GM18519 (cell line): ENCODE measurements around the gene CEP55.
A peak's percentile ranks its signal among the peaks of the same experiment; 100 is the strongest.
"Not testable (repeated sequence)": the region's sequence is repeated elsewhere in the genome, so short reads cannot be mapped to it uniquely, and the experiment has no call there.

ENCODE experiments used
- ATAC-seq: cut with Tn5 transposase; IDR thresholded peaks from one replicate; pipeline ENCODE4 v1.9.1; 2021; ENCODE audit warnings: mild to moderate bottlenecking, moderate library complexity; ENCODE audit not compliant: unreplicated experiment, low FRiP score

The CEP55 gene

DNA sequence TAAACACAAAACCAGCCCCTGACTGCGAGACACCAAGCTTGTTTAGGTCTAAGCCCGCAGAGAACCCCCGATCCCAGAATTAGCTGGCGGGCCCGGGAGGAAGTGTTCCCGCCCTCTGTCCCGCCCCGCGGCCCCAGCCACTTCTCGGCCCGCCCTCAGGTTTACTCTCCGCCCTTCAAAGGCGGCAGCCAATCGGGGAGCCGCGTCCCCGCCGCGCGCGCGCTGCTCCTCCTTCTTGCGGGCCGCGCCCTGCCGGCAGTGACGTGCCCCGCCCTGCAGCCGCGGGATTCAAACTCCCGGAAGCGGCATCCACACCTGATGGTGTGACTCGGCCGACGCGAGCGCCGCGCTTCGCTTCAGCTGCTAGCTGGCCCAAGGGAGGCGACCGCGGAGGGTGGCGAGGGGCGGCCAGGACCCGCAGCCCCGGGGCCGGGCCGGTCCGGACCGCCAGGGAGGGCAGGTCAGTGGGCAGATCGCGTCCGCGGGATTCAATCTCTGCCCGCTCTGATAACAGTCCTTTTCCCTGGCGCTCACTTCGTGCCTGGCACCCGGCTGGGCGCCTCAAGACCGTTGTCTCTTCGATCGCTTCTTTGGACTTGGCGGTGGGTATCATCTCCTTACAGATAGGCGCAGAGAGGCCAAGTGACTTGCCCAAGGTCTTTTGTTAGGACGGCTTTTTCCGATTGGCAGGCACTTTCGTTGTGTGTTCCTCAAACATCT, at the start of gene CEP55:
CEP55 (plus strand) TSS at position 291 of the 720 bp plus-strand sequence. CDS start 3,440 bp downstream, outside the sequence.
- peak; percentile 96 for ATAC-seq

DNA sequence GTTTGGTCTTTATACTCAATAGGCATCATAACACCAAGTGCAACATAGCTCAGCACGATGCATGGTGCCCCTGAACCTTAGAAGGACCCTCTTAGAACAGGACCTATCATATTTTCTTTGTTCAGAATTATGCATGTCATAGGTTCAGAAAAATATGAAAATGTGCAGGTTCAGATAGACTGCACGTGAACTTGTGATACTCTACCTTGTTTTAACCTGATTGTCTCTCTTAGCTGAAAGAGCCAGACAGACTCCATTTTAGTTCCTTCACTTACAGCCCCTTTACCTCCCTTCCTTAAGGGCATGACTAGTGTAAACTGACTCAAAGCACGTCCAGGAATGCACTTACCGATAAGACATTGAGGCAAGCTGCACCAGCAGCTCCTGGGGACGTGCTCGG, 49.4 kb upstream of the CEP55 start:
- no peak for ATAC-seq

DNA sequence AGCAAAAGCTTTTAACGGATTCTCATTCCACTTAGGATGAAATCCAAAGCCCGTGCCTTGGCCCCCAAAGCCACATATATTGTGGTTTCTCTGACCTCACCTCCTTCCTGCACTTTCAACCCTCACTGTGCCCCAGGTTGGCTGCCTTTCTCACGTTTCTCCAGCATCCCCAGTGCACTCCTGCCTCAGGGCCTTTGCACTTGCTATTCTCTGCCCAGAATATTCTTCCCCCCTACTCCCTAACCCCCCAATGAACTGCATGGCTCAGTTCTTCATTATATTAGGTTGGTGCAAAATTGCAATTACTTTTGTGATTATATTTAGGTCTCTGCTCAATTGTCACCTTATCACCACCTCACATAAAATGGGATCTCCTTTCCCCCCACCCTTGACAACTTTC, 48.4 kb upstream of the CEP55 start:
- ATAC-seq = no peak

DNA sequence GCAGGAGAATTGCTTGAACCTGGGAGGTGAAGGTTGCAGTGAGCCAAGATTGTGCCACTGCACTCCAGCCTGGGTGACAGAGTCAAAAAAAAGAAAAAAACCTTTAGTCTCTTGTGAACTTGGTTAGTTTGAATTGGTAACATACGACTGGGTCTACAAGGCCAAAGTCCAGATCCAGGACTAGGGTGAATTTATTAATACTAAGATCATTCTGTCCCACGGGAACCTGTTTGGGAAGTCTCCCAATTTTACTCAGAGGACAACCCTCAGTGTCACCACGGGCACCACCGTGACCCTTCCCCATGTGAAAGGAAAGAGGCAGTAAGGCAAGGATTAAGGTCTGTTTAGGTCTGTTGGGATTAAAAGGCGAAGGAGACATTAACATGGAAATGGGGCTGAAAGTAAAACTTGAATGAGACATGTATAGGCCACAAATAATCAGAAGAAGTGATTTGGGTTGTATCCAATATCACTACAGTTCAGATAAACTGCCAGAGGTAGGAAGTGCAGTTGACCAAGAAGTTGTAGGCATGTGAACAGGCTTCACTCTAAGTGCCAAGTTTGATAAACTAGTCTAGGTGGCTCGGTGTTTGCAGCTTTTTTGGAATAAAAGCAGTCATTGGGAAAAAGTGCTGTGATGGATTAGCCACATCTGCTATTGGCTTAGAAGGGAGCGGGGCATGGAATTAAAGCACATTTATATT, 45.0 kb upstream of the CEP55 start:
- no peak for ATAC-seq

DNA sequence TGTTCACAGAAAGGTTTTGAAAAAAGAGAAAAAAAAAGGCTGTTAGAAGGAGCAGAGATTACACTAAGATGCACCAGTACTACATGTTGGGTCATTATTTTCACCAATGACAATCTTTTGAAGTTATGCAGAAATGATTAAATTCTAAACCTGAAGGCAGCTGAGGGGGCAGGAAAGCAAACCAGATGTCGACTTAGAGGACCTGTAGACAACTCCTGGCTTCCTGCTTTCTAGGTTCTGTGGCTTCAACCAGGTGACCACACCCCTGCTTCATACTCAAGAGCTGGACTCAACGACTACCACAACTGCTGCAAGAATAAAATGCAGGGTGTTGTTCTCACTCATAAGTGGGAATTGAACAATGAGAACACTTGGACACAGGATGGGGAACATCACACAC, 44.3 kb upstream of the CEP55 start:
- no peak for ATAC-seq

DNA sequence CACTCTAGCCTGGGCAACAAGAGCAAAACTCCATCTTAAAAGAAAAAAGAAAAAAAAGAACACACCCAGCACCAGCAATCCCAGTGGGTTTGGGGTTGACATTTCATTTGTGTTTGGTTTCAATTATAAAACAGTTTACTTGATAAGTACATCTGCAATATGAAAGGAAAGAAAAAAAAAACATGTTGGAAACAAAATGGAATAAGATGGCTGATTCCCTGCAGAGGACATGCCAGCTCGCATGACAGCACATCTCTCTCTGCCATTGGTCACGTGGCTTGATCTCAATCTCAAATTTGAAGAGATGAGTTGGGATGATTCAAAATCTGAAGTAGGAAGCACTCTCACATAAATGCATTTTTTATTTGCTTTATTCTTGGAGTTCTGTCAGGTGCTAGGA, 42.3 kb upstream of the CEP55 start:
- ATAC-seq = no peak

DNA sequence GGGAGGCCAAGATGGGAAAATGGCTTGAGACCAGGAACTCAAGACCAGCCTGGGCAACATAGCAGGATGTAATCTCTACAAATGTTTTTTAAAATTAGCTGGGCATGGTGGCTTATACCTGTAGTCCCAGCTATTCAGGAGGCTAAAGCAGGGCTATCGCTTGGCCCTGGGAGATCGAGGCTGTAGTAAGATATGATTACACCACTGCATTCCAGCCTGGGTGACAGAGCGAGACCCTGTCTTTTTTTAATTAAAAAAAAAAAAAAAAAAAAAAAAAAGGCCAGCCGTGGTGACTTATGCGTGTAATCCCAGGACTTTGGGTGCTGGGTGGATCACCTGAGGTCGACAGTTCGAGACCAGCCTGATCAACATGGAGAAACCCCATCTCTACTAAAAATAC, 41.7 kb upstream of the CEP55 start:
- ATAC-seq = no peak

DNA sequence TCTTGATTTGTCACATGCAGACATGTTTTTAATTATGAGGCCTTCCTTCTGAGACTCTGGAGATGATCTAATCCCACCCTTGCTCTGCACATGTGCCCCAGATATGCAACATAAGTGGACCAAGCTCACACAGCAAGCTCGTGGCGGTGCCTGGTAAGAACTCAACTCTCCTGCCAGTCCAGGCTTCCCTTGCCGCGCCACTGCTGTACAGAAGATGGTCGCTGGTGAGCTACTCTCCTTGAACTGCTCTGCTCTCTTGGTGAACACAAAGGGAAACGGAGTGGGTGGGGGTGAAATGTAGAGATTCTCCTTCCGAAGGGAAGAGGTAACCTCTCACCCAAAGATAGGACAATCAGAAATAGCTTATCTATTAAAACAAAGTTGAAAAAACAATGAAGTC, 39.9 kb upstream of the CEP55 start:
- ATAC-seq = no peak

DNA sequence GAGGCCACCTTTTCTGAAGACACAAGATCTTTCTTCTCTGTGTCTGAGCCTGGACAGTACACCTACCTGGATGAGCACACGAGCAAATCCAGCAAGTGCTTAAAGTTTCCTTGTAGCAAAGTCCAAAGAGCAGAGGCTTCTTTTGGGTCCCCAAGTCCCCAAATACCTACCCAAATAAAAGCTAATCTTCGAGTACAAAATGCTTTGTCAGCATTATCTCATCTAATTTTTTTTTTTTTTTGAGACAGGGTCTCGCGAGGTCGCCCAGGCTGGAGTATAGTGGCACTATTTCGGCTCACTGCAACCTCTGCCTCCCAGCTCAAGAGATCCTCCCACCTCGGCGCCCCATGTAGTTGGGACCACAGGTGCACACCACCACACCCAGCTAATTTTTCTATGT, 38.9 kb upstream of the CEP55 start:
- ATAC-seq = no peak

DNA sequence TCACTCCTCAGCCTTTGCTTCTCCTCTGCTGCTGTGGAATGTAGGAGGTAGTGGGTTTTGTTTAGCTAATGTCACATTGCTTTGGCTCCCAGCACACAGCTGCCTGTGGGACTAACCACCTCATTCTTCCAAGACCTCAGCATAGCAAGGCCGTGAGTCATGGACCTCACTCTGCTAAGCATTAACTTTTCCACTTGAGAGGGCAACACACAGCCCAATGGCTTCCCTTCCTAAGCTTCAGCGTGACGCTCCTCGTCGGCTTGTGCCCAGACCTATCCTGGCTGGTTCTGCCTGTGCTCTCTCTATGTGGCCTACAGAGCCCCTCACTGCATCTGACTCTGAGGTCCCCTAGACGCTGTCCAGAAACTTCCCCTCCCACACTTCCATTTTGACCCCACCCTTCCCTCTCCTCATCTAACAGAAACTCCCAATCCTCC, 37.6 kb upstream of the CEP55 start:
- no peak for ATAC-seq

DNA sequence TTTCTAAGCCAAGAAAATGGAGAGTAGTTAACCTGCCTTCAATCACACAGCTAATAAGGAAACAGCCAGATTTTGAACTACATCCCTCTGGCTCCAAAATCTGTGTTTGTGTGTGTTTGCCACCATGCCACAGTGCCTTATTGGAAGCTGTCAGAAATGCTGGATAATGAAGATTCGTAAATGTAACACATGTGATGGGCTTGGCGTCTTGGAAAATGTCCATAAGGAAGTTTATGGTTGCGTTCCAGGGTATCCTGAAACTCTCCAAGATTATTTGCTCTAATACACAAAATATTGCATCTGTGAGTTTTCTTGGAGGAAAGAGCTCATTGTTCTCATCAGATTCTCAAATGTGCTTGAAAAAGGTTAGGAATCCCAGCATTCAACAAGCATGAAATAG, 36.9 kb upstream of the CEP55 start:
- ATAC-seq = no peak

DNA sequence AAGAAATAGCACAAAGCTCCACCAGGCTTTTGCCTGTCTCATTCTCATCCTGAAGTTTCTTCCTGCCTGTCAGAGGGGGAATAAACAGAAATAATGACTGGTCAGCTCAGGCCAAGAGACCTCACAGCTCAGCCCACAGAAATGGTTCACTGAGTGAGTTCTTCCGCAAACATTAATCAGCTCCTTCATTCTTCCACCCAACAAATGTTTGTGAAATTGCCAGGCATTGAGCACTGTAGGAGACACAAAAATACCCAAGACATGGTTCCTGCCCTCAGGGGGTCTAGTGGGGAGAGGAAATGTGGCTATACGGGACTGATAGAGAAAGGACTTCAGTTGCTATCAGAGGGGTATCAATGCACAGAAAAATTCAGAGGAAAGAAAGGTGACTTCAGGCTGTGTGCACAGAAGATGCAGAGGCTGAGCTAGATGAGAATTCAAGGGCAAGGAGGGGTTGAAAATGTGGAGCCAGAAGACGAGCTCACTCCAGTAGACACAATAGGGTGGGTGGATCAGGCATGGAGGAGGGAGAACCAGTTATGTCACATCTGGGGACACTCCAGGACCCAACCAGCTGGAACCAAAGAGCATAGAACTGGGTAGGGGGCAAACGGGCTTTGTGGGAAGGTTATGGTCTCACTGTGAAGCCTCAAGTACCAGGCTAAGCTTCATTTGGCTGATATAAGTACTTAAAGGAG, 35.2 kb upstream of the CEP55 start:
- ATAC-seq = no peak

DNA sequence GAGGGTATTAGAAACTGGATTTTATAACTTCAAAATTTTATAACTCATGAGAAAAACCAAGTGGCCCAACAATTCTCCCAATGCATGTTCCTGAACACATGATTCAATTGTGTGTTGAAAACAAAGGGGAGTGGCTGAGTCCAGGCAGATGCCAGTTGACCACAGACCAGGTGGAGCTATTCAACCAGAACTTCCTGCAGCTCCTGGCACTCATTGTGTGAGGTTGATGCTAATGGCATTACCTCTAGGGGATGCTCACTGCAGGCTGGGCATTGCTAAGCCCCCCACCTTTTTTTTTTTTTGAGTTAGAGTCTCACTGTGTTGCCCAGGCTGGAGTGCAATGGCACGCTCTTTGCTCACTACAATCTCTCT, 34.6 kb upstream of the CEP55 start:
- ATAC-seq = no peak

DNA sequence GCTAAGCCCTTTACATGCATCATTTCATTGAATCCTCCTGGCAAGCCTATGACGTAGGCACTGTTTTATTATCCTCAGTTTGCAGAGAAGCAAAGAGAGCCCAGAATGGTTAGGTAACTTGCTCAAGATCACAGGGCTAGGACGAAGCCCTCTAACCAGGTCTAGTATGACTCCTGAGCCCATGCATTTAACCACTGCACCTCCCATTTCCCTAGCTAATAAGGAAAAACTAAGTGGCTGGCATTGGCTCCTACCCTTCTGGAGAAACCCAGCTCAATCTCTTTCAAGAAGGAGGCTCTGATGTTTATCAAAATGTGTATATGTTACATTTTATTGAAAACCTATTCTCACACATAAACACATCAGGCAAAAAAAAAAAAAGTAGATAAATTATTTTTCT, 34.0 kb upstream of the CEP55 start:
- no peak for ATAC-seq

DNA sequence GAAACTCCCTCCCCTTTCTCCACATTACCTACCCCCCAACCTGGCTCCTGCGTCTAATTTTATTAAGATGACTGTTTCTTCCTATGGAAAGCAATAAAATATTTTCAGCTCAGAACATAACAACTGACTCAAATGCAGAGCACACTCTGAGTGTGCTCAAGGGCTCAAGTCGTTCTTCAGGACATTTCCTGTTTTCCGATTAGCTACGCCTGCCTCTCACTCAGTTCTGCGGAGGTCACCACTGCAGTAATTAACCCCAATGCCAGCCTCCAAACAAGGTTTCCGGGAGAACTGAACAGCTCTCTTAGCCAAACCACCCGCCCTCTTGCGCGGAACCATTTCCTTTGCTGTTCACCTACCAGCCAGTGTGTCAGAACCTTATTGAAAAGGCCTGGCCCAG, 33.5 kb upstream of the CEP55 start:
- ATAC-seq = no peak

DNA sequence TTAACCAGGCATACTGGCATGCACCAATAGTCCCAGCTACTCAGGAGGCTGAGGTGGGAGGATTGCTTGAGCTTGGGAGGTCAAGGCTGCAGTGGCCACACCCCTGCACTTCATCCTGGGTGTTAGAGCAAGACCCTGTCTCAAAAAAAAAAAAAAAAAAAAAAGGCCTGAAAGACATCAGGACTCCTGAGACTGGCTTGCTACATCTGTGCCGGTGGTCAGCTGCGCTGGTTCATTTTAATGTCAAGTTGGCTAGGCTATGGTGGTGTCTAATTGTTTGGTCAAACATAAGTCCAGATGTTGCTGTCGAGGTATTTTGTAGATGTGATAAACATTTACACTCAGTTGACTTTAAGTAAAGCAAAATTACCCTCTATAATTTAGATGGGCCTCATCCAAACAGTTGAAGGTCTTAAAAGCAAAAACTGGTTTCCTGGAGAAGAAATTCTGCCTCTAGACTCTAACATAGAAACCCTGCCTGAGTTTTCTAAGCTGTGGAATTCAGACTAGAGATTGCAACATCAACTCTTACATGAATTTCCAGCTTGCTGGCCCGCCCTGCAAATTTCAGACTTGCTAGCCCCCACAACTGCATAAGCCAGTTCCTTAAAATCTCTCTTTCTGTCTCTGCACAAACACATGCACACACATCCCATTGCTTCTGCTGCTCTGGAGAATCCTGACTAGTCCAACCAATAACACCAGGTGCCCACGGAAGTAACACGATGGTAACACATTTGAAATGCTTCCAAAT, 32.5 kb upstream of the CEP55 start:
- no peak for ATAC-seq

DNA sequence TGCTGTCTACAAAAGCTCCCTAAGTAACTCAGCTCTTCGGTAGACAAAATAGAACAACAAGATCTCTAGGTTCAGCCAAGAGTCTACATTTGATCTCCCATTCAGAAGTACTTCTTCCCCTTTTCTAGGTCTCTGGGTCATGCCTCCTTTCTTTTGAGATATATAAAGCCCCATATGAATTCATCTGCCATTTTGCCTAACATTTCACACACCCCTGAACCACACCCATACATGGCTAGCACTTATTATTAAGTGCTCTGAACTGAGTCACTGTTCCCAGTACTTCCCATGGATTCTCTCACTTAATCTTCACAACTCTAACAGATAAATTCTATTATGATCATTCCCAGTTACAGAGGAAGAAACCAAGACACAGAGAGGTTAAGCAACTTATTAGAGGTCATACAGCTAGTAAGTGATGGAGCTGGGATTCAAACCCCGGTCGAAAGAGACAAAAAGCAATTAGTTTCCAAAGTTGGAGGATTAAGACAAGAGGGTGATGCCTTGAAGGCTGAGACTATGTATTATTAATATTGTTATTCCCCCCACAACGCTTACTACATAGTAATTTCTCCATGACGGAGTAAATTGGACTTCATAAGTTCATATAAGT, 31.5 kb upstream of the CEP55 start:
- ATAC-seq = no peak

DNA sequence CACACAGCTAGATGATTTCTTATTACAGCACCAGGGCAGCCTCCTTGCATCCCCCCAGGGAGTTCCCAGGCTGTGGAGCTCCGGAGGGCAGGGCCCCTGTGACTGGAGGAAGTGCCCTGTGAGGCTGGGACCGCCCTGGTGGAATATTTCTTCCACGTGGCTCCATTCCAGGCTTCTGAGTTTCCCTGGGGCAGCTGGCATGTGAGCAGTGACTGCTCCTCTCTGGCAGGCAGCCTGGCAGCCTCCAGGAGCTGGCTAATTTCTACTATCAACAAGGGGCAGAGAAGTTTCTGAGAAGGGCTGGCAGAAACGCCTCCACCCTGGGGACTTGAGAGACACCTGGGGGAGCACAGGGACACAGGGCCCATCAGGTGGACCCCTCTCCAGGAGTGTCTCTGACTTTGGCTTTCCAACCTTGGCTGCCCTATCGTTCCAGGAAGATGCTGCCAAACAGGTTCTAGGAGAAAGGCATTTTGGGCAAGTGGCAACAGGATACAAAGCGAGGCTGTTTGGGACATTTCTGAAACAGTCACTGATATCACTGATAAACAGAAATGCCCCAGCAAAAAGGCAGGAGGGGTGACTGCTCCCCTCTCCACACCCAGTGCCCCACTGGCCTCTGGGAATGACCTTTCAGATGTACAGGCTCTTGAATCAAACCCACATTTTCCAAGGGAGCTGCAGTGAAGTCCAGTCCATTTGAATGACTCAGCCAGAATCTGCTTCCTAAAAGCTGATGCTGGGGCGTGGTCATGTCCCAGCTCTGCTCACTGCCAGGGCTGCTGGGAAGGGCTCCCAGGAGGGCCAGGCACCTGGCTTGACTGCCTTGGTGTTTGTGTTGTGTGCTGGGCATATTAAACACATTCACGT, 30.4 kb upstream of the CEP55 start:
- no peak for ATAC-seq

DNA sequence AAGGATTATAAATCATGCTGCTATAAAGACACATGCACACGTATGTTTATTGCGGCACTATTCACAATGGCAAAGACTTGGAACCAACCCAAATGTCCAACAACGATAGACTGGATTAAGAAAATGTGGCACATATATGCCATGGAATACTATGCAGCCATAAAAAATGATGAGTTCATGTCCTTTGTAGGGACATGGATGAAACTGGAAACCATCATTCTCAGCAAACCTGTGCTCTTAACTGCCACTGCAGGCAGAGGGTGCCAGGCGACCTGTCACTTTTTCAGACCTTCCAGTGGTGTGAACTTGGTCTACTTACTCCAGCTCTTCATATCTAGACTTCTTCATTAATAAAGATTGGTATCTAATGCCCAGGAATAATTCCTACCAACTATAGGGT, 28.8 kb upstream of the CEP55 start:
- ATAC-seq = not testable (repeated sequence)
